AG09319 (cell line): Measurements from ENCODE around the gene PEX16.

Experiments
- DNase-seq: peaks from one replicate; pipeline ENCODE4 v3.0.0-alpha.2; 2010; ENCODE audit warnings: low read depth; ENCODE audit errors: extremely low read depth
- TF ChIP-seq, protein P1 (sequence below): IDR thresholded peaks from 2 replicates; pipeline ENCODE4 v1.5.1; 2011; ENCODE audit warnings: low read depth, mild to moderate bottlenecking, inconsistent platforms, low read length, moderate library complexity

Gene PEX16

DNA sequence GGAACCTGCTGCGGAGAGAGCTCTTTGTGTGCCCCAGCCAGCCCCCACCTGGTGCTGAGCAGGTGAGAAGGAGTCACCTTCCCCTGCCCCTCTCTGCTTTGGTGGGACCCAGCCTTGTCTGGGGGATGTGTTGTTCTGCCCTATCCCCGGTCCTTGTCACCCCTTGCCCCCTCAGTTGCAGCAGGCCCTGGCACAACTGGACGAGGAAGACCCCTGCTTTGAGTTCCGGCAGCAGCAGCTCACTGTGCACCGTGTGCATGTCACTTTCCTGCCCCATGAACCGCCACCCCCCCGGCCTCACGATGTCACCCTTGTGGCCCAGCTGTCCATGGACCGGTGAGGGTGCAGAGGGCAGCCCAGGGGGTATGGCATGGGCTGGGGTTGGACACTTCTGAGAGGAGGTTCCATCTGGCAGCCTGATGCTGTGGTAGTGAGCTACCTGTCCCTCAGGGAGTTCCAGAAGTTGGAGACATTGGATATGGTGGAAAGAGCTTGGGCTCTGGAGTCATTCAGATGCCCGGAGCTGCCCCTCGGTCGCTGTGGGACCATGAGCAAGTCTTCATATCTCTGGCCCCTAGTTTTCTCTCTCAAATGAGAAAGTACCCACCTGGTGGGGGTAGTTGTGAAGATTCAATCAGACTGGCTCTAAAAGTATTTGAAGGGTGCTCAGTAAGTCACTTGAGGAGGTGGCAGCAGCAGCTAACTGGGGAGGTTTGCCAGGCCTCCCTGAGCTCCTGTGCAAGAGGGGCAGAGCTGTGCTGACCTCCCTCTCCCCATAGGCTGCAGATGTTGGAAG, 9.1 kb upstream of the PEX16 start:
- DNase-seq, result no peak
- TF ChIP-seq, protein P1, sequence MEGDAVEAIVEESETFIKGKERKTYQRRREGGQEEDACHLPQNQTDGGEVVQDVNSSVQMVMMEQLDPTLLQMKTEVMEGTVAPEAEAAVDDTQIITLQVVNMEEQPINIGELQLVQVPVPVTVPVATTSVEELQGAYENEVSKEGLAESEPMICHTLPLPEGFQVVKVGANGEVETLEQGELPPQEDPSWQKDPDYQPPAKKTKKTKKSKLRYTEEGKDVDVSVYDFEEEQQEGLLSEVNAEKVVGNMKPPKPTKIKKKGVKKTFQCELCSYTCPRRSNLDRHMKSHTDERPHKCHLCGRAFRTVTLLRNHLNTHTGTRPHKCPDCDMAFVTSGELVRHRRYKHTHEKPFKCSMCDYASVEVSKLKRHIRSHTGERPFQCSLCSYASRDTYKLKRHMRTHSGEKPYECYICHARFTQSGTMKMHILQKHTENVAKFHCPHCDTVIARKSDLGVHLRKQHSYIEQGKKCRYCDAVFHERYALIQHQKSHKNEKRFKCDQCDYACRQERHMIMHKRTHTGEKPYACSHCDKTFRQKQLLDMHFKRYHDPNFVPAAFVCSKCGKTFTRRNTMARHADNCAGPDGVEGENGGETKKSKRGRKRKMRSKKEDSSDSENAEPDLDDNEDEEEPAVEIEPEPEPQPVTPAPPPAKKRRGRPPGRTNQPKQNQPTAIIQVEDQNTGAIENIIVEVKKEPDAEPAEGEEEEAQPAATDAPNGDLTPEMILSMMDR, result no peak

DNA sequence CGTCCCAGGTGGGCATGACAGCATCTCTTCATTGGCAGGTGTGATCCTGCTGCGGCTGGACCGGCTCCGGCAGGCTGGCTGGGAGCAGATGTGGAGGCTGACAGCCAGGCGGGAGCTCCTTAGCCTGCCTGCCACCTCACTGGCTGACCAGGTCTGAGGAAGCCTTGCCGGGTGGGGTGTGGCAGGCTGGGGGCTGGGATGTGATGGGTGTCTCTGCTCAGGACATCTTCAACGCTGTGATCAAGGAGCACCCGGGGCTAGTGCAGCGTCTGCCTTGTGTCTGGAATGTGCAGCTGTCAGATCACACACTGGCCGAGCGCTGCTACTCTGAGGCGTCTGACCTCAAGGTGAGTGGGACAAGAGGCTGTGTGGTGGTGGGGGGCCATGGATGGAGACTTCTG, 8.3 kb upstream of the PEX16 start:
- TF ChIP-seq, protein P1, result no peak
- DNase-seq, result no peak

DNA sequence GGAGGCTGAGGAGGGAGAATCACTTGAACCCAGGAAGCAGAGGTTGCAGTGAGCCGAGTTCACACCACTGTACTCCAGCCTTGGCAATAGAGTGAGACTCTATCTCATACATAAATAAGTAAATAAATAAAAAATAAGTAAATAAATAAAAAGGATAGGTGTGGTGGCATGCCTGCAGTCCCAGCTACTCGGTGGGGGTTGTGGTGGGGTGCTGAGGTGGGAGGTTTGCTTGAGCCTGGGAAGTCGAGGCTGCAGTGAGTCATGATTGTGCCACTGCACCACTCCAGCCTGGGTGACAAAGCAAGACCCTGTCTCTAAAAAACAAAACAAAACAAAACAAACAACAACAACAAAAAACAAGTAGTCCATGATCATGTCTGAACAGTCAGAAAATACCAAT, 7.9 kb upstream of the PEX16 start:
- TF ChIP-seq, protein P1, result no peak

DNA sequence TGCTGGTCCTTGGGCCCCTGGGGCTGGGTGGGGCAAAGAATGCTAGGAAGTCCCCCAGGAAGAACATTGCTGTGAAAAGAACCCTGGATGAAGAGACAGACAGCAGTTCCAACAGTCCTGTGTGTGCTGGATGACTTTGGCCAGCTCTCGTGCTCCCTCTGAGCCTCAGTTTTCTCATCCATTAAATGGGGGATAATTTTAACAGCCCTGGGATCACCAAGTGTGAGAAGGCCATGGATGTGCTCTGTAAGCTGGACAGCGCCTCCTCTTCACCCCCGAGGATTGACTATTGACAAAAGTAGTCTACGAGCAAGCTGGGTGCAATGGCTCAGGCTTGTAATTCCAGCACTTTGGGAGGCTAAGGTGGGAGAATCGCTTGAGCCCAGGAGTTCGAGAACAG, 7.2 kb upstream of the PEX16 start:
- TF ChIP-seq, protein P1, result no peak
- no peak for DNase-seq

More for the DNA sequence above, 7.9 kb upstream of the PEX16 start:
- DNase-seq, result no peak

DNA sequence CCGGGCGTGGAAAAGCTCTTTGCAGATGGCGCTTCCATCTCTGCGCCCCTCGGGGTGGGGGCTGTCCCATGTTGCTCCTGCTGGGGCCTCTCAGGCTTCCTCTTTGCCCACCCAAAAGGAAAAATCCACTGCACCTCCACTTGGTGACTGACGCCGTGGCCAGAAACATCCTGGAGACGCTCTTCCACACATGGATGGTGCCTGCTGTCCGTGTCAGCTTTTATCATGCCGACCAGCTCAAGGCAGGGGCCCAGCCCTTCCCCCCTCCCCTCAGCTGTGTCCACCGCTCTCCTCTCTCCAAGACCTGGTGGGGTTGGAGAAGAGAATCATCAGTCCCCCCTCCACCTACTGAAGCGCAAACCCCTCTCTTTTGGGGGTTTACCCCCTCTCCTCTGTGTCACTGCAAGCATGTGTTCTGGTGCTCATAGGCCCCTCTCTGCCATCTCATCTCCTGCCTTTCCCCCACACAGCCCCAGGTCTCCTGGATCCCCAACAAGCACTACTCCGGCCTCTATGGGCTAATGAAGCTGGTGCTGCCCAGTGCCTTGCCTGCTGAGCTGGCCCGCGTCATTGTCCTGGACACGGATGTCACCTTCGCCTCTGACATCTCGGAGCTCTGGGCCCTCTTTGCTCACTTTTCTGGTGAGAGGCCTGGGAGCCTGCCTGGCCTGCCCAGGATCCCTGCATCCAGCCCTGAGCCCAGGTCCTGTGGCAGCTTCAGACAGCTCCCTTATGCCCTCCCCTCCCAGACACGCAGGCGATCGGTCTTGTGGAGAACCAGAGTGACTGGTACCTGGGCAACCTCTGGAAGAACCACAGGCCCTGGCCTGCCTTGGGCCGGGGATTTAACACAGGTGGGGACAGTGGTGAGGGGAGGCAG, 6.6 kb upstream of the PEX16 start:
- no peak for DNase-seq
- TF ChIP-seq, protein P1, result no peak

DNA sequence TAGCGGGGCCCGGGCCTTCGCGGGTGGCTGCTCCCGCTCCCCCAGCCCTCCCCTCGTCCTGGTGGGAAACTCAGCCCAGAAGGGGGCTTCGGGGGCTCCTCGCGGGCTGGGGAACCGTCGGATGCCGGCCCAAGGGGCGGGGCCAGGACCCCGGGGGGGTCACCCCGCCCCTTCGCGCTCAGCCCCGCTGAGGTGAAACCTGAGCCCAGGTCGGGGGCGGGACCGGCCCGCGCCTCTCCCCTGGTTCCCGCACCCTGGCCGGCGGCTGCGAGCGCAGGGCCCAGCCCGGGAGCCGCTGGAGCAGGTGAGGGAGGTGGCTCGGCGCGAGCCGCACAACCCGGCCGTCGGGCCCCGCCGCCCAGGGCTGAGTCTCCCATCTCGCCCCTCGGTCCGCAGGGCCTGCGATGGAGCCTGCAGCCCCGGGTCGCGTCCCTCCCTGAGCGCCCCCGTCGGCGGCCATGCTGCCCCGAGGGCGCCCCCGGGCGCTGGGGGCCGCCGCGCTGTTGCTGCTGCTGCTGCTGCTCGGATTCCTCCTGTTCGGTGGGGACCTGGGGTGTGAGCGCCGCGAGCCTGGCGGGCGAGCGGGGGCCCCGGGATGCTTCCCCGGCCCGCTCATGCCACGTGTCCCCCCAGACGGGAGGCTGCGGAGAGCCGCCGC, 4.9 kb upstream of the PEX16 start, which contains the start of gene LARGE2:
LARGE2 (plus strand) TSS at position 232 of the 658 bp plus-strand sequence; CDS start at position 459, 227 bp downstream.
- TF ChIP-seq, protein P1, result no peak
- DNase-seq, result no peak
